GM12892 (cell line): ENCODE results near the gene EGFLAM.

Experiments
- POLR2A ChIP-seq: IDR thresholded peaks from 2 replicates; pipeline ENCODE4 v1.6.1; 2011; ENCODE audit warnings: low read depth, low read length, control low read depth
- POLR2AphosphoS5 ChIP-seq: IDR thresholded peaks from 2 replicates; pipeline ENCODE4 v1.6.1; 2011; ENCODE audit warnings: low read depth, low read length, control low read depth
- TAF1 ChIP-seq: IDR thresholded peaks from 2 replicates; pipeline ENCODE4 v1.6.1; 2011; ENCODE audit warnings: low read depth, mild to moderate bottlenecking, control low read depth, low read length, borderline replicate concordance

GRCh38 chr5:38506302-38506701 is 247.9 kb downstream of the EGFLAM start:
- TF ChIP-seq POLR2AphosphoS5 (no peak), POLR2A (no peak), TAF1 (no peak)
